NCI-H748 (cell line): ENCODE measurements around the gene SYT5.
A peak's percentile ranks its signal among the peaks of the same experiment; 100 is the strongest.

Source experiments
- DNase-seq: peaks from one replicate; lab custom pipeline; 2025; ENCODE audit not compliant: unreplicated experiment; lab: John Stamatoyannopoulos, UW

The SYT5 gene

GRCh38 chr19:55208880-55209692, 29.0 kb upstream of the SYT5 start, which contains the start of gene PTPRH:
Gene PTPRH, minus strand, starts transcription at chr19:55209501. Its CDS starts 68 bp downstream, at chr19:55209433.
- DNase-seq: no peak

DNA sequence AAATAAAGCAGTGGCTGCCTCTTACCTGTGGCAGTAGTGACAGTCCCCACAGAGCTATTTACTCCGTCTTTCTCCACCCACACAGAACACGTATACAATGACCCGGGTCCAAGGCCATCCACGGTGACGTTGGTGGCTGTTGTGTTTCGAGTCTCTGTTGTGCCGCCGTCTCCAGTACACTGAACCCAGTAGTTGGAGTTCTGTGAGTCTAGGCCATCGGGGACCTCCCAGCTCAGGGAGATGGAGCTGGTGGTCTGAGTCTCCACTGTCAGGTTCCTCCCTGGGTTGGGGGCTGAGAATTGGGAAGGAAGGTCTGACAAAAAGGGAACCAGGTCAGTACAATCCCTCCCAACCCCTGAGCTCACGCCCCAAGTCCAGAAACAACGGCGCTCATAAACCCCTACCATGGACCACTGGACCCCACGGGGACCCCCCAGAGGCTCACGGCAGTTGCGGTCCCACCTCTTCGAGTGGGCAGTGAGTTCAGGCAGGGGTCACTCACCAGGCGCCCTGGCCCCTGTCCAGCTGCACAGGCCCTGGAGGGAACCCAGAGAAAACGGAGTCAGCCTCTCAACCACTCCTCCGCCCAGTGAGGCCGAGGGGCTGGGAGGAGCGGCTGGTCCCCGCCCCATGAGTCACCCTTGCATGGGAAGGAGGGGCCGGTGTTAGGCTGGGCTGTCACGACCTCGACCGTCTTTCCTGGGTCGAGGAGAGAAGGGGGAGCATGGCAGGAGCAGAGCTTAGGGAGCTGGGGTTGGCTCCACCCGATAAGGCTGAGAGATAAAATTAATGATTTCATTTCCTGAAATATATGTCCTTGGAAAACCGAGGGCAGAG, 26.8 kb upstream of the SYT5 start:
- peak; percentile 33 for DNase-seq

GRCh38 chr19:55202199-55202598, 22.1 kb upstream of the SYT5 start:
- peak; percentile 22 for DNase-seq

DNA sequence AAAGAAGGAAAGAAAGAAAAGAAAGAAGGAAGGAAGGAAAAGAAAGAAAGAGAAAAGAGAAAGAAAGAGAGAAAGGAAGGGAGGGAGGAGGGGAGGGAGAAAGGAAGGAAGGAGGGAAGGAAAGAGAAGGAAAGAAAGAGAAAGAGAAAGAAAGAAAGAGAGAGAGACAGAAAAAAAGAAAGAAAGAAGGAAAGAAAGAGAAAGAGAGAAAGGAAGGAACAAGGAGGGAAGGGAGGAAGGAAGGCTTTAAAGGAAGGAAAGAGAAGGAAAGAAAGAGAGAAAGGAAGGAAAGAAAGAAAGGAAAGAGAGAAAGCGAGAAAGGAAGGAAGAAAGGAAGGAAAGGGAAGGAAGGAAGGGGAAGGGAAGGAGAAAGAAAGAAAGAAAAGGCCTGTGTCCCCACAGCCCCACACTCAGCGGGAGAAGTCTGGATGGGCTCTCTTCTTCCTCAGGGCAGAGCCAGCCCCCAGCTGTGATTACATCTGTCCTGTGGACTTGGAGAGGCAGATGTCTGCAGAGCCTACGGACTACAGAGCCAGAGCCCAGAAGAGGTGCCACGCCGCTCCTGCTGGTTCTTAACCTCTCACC, 19.6 kb upstream of the SYT5 start:
- no peak for DNase-seq

DNA sequence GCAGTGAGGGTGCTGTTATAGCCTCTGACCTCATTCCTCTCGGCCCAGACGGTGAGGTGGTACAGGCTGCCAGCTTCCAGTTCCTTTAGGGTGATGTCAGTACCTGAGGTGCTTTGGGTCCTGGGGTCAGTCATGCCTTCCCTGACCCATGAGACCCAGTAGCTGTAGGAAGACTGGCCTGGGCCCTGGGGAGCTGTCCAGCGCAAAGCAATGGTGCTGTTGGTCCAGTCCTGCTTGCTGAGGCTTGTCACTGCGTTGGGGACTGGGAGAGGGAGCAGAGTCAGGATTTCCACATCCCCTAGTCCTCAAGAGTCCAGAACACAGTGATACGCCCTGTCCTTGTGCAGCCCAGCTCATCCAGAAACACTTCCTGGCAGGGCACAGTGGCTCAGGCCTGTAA, 18.6 kb upstream of the SYT5 start:
- DNase-seq: no peak

DNA sequence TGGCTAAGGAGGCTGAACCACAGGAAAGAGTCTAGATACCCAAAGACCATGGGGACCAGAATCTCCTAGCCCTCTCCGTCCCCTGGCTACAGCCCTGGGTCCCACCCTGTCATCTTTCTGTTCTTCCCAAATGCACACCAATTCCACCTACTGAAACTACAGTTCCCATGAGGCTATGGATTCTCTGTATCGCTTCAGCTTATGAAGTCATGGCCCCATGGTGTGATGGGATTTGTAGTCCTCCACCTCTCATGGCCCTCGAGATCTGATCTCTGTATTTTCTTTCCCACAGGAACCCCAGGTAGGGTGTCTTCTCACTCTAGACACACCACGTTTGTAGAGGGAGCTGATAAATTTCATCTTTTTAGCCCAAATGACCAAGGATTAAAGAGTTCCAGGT, 17.4 kb upstream of the SYT5 start:
- no peak for DNase-seq

- DNase-seq: no peak
Observed at GRCh38 chr19:55196803-55197202, 16.7 kb upstream of the SYT5 start.

DNA sequence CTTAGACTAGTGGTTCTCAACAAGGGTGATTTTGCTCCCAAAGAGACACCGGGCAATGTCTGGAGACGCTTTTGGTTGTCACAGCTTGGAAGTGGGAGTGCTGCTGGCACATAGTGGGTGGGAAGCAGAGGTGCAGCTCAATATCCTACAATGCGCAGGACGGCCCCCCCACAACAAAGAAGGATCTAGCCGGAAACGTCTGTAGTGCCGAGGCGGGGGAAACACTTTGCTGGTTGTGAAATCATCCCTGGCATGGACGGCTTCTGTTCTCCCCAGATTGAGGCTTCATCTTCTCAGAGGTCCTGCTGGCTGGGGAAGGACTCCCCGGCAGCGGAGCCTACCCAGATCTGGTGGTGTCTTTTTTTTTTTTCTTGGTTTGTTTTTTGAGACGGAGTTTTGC, 13.4 kb upstream of the SYT5 start:
- DNase-seq: no peak

- no peak for DNase-seq
Observed at GRCh38 chr19:55189403-55189835, 9.3 kb upstream of the SYT5 start.

DNA sequence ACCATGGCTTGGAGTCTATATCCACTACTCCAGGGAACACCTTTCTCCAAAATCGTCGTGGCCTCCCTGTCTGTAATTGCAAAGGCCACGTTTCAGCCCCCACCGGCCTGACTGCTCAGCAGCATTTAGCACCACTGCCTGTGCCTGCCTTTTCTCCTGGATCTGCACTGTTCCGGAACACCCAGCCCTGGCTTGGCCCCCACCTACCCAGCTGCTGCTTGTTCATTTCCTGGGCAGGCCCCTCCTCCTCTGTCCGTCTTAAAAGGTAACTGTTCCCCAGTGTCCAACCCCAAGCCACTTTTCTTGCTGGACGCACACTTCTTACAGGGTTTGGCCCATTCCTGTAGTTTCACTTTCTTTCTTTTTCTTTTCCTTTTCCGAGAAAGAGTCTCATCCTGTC, 8.5 kb upstream of the SYT5 start:
- no peak for DNase-seq

- no peak for DNase-seq
Observed at GRCh38 chr19:55186080-55186479, 6.0 kb upstream of the SYT5 start.

DNA sequence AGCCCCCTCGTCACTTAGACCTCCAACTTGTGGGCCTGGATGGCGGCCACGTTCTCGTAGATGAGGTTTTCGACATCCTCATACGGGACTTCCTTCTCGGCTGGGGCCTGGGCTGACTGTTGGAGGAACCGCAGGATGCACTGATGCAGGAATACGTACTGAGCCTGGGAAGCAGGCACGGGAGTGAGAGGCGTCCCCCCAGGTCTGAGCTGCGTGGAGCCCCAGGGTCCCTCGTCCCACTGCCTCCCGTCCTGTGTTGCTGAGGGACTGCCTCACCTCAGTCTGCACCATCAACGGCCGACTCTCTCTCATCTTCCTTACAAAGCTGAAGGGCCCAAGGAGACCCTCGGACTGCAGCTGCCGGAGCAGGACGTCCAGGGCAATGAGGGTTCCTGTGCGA, 1.7 kb upstream of the SYT5 start:
- no peak for DNase-seq

- DNase-seq: peak; percentile 99
Observed at GRCh38 chr19:55178781-55179599, 1.1 kb downstream of the SYT5 start.

GRCh38 chr19:55176076-55176475, 4.0 kb downstream of the SYT5 start:
- DNase-seq: no peak

GRCh38 chr19:55175117-55175867, 4.8 kb downstream of the SYT5 start:
- DNase-seq: no peak

DNA sequence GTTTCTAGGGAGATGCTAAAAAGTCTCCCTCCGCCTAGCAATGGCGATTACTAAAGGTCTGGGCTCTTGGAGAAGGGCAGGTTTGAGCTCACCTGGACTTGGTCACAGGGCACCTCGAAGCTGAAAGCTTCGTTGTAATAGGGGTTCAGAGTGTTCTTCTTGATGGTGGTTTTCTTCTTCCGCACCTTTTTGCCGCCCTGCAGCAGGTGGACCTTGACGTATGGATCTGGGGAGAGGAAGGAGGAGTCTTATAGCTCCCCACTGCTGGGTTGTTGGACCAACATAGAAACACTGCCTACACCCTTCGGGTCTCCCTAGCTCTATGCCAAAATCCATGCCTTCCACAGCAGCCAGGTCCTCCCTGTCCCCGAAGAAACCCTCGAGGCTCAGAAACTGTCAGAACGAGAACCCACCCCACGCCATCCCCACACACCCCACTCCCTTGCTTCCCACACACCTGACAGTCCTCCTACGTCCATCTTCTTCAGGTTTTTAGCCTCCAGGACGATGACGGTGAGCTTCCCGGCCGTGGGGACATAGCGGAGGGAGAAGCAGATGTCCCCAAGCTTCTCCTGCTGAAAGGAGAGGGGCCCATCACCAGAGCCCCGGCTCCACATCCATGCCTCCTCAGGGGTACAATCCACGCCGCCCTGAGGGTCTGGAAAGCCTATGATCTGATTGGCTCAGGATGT, 5.5 kb downstream of the SYT5 start:
- DNase-seq: no peak

- peak; percentile 83 for DNase-seq
Observed at GRCh38 chr19:55173714-55174409, 6.2 kb downstream of the SYT5 start.

- no peak for DNase-seq
Observed at GRCh38 chr19:55173186-55173713, 6.8 kb downstream of the SYT5 start.

DNA sequence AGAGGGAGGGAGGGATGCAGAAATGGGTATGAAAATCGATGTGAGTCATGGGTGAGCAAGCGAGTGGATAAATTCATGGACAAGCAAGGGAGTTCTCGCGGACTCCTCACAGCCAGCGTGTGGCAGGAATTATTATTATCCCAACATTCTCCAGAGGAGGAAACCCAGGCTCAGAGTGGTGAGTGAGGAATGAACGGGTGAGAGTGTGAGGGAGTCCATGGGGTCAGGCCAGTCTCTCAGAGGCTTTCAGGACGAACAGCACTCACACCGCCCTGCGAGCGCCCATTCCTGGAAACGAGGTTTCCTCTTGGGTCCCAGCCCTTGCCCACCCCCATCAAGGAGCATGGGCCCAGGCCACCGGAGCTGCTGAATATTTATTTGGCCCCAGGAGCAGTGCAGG, 7.3 kb downstream of the SYT5 start:
- no peak for DNase-seq
